ENCODE results near the gene NFIA.

The NFIA gene

DNA sequence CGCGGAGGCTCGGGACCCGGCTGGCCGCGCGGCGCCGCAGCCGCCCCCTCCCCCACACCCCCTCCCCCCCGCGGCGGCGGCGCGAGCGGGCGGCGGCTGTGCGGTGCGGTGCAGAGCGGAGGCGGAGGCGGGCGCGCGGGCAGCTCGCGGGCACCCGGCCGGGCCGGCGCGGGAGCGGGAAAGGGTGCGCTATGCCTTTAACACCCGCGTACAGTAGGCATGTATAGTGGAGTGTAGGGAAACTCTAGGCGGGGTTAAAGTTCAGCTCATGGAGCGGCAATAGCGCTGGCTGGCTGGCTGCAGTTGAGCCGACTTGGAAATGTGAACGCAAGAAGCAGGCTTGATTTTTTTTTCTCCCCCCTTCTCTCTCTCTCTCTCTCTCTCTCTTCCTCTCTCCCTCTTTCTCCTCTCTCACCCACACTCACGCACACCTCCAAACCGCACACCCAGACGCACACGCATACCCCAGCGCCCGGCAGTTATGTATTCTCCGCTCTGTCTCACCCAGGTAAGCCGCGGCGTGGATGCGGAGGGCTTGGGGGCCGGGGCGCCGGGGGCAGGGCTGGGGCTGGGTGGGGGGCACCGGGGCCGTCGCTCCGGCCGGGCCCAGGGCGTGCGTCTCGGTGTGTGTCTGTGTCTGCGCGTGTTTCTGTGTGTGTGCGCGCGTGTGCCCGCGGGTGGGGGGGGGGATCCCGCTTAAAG, at the start of gene NFIA:
NFIA (plus strand) TSS at position 251 of the 702 bp plus-strand sequence.
- peak; percentile 7 to 43 for DNase-seq

DNA sequence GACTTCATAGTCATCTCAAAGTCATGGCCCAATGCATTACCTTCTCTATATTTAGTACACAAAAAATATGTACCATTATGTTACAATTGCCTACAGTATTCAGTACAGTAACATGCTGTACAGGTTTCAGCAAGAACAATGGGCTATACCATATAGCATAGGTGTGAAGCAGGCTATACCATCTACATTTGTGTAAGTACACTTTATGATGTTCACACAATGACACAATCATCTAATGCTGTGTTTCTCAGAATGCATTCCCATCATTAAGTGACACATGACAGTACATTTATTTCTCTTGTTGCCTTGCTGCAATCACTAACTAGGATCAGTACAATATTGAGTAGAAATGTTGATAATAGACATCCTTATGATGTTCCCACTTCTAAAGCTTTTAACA, 46.5 kb upstream of the NFIA start:
- no peak for DNase-seq

DNA sequence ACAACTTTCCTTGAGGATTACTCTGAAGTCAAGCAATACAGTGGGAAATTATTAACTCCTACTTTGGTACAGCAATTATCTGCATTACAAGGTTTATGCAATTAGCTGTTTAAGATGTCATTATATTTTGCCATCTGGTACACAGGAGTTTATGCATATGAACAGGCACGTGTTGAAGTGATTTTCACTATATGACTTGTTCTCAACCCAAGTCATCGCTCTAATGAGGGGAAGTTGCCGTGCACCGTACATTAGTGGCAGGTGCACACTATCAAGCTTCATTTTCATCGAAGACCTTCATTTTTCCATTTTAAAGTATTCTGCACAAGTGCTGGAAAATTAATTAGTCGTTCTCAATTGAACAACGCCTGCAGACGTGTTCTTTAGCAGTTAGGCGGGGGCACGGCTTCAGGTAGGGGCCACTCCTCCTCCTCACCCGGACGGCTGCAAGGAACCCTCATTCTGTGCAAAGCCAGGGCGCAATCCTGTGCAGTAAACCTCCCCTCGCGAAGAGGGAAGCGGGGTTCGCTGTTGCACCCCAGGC, 39.8 kb upstream of the NFIA start:
- no peak for DNase-seq

DNA sequence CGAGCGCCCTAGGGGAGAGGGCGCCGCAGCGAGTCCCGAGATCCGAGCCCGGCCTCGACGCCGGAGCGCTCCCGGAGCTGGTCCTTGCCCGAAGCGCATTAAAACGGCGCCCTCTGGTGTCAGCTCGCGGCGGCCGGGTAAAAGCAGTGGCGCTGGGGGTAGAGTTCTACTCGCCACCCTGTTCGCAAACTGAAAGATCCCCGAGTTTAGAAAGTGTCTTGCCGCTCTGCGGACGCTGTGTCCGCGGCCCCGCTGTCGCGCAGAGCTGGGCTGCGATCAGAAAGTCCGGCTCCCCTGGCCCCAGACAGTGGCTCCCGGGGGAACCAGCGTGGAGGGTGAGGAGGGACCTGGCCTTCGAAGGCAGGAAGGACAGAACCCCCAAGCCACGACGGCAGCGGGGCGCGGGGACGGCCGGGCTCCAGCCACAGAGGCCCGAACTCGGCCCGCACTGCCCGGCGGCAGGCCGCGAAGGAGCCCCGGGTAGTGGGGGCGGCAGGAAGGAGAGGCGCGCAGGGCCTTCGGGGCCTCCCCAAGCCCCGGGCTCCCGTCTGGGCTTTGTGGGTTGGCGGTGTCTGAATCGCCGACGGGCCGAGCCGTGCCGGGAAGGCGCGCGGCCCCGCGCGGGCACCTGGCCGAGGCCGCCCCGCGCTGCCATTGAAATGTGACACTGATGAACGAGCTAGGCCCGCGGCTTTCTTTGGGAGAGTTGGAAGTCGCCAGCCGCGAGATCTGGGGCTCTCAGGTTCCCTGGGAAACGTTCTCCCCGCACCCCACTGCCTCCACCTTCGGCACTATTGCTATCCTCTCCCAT, 39.1 kb upstream of the NFIA start:
- DNase-seq, result peak; percentile 78 to 85

DNA sequence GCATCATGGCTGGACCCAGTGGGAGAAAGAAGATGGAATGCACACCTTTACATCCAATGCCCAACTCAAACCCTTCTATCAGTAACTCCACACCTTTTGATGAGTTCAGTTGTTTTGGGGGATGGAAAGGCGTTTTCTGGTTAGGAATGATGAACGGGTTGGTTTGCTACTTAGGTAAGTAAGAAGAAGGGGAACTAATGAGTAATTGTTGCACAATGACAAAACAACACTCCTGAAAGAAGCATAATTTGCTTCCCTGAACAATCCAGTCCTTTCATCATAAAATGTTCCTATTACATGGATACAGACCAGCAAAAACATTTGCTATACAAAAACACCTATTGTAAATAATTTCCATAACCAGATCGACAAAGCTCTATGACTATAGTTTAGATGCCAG, 35.9 kb upstream of the NFIA start:
- DNase-seq, result no peak

DNA sequence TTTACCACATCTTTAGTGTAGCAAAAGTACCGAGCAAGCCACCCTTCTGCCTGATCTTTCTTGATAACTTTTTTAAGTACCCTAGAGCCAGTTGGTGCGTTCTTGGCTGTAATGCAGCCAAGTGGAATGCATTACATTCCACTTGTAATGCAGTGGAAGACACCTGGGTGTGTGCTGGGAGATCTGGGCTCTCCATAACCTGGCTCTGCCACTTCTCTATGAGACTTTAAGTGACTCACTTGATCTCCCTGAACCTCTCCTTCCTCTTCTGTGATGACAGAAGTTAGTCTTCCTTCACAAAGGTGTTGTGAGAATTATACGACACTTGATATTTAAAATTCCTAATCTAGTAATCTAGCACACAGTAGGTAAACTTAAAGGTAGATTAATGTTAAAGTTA, 35.3 kb upstream of the NFIA start:
- no peak for DNase-seq

DNA sequence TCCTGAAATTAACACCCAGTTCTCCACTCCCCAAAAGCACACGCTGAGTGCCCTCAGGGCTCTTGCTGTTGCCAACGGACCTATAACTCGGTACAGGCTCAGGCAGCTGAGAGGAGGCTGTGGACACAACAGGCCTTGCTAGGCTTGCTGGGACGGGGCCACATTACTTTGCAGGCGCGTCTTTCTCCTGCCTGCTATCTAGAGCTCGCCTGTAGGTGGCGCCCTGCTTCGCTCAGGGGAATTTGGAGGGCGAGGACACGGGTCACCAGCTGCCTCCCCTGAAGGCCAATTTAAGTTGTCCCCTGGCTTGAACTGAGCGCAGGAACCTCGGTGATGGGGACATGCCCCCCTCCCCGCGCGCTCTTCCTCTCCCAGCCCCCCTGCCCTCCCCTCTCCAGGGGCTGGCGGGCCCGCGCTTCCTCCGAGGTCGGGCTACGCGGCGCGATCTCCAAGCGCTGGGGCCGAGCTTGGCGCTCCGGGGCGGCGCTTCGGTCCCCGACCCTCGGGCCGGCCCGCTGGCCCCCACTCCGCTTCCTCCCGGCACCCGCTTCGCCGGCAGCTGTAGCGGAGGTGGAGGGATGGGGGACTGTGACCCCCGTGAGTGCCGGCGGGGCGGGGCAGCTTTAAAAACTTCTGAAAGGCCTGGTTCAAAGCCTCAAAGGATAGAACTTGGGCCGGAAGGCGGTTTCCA, 32.4 kb upstream of the NFIA start:
- peak; percentile 85 to 90 for DNase-seq

DNA sequence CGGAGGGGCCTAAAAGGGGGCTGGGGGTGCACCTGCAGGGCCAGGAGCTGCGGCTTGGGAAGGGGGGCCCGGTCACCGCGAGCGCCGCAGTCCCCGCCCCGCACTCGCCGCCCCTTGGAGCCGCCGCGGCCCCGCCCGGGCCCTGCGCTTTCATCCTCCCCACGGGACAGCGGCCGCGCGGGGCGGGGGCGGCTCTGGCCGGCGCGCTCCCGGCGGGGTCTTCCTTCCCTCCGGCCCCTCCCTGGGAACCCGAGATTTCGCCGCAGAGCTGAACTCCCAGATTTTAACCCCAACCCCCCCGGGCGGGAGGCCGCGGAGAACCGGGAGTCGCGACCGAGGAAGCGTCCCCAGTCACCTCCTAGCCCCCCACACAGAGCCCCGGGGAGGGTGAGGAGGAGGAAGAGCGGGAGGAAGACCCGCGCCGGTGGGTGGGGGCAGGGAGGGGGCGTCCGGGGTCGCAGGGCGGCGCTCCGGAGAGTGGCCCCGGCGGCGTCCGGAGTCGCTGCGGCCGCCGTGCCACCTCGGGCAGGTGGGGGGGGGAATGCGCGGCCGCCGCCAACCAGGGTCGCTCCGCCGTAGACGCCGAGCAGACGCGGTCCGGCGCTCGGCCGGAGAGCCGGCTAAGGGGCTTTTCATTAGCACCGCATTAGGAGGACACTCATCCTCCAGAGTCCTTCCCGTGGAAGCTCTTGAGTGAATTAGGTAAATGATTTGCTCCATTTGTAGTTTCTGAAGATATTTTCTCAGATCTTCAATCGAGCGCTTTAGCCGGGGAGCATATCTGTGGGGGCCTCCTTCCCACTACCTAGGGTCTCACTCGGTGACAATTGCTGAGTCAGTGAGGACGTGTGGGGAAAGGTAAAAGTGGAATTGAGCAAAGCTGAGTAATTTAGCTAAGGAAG, 31.6 kb upstream of the NFIA start:
- no peak for DNase-seq

DNA sequence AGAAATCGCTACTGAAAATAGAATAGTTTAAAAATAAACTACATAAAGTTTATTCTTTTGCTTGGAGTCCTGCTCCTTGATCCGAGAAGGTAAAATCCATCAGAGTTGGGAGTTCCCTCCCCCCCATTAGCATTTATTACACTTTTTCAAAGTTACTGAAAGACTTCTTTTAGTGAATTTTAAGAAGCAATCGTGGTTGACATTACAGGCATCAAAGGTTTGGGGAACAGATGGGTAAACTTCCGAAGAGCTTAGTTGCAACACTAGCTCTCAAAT, 31.0 kb upstream of the NFIA start:
- no peak for DNase-seq

DNA sequence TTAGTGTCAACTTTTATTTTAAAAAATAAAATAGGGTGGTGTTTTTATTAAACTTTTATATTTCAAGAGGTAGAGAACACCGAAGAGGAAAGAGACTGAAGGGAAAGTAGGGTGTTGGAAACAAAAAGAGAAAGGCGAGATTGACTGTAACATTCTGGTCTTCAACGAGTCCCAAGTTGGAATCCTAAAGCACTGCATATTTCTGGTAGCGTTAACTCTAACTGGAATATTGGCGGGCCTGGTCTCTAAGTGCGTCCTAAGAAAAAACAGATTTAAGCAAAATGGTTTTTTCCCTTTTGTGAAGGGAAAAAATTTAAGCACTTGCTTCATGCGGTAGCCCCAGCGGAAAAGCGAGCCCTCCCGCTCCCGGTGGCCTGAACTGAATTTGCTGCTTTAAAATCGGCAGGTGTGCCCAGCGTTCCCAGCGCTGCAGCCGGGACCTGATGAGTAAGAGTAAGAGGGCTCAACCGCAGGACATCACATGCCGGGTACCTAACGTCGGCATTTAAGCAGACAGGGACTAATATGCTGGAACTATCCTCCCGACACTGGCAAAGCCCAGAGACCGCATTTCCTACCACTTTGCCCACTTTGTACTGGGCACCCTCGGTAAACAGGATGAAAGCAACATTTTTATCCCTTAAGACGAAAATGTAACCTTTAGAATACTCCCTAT, 30.5 kb upstream of the NFIA start:
- DNase-seq, result no peak

DNA sequence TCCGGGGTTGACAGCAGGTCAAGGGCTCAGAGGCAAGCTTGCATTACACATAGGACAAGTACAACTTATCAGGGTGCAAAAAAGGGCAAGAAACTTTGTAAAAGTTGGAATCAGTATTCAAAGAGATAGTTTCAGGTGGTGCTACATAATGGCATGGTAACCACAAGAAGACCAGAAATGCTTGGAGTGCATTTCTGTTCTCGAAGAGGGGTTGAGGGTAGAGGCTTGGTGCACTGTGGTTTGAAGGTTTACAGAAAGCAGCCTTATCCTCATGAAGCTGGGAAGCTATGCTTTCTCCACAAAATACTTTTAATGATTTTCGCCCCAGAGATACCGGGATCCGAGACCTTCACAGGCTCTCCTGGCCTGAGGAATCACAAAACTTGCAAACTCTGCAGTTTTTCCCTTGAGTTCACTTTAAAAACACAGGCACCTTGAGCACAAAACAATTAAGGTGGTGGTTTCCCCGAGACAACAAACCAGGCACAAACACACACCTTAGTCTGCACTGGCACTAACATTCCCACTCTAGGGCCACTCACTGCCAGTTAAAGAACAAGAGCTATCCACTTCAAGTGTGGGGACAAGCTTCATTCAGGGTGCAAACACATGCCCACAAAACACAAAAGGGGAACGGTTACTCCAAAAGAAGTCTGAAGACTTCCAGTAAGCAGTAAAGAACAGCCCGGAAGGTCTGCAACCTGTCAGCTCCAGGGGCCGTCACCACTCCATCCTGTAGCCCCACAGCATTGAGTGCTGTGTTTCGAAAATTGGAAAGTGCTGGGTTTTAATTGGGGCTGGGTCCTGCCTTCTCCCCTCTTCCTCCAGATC, 29.8 kb upstream of the NFIA start:
- no peak for DNase-seq

DNA sequence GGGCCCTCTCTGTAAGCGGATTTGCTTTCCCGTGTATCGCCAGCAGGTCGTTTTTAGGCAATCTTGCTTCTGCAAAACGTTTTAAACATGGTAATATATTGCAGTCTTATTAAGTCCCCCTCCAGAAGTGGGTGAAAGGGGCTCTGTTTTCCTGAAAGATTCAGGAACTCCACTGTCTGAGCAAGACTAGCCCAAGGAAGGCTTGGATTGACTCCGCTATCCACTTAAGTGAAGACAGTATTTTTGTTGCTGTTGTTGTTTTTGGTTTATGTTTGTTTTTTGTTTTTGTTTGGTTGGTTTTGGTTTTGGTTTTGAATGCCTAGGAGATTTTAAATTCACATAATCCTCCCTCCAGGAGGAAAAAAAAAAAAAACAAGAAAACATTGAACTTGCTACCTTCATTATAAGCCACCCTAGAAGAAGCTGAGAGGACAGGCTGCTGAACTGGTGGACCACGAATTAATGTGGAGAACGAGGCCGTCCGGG, 29.1 kb upstream of the NFIA start:
- DNase-seq, result no peak

DNA sequence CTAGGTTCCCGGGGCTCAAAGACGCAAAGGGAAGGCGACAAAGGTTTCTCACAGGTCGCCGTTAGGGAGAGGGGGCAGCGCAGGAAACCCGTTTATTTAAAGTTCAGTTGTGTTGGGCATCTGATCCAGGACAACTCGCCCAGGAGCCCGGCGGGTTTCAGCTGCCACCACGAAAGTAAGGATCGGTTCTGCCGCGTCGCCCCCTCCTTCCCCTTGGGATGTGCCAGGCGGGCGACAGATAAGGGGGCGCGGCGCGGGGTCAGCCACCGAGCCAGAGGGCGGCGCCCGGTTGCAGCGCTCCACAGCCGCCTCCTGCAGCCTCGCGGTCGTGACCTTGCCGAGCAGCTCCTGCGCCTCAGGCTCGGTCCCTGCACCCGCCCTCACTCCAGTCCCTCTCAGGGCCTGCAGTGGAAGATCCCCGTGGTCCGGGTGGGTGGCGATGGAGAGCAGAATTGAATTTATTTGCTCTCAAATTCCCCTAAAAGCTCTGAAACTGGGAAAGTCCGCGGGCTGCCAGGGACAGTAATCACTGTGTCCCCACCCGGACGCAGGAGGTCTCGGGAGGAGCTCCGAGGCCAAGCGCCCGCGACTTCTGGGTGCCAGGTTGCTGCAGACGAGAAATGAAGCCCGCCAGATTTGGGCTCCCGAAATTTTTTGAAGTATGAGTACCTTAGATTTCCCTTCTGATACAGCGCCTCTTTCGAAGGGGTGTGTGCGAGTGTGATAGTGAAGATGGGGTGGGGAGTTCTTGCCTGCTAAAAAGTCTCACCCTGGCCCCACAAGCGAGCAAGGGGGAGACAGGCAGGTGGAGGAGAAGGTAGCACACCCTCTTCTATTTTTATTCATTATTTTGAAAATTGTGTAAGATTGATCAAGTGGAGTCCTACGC, 28.4 kb upstream of the NFIA start:
- no peak for DNase-seq

DNA sequence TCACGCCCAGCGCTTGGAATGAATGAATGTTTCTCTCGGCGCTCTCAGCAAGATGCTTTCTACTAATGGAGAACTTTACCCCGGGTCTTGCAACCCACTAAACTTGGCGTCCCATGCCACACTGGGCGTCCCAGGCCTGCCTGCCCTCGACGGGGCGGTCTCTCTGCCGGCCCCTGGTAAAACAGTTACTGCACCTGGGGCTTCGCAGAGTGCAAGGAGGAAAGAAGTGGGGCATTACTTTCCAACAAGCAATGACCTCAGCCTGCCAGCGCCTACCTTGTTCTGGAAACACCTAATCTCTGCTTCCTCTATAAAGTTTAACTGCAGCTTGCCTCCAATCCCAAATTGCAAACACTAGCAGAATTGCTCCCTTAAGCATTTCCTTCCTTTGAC, 27.8 kb upstream of the NFIA start:
- no peak for DNase-seq

DNA sequence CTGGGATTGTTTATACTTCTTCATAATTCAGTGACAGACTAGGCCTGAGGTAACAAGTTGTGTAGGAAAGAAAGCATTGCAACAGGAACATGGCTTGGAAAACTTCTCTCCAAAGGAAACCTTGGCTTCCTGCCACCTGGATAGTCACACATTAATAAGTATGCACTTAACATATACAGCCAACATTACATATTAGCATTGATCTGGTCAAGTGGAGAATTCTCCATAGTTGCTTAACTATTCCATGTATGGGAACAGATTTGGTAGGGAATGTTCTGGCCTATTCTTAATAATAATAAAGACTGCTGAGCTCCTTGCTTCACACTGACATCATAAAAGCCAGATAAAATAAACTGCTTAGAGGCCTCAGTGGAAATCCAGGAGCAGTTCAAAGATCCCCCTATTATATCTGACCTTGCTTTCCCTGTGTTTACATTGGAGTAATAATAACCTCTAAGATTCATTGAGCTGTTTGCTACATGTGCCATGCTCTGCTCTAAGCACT, 27.2 kb upstream of the NFIA start:
- no peak for DNase-seq

DNA sequence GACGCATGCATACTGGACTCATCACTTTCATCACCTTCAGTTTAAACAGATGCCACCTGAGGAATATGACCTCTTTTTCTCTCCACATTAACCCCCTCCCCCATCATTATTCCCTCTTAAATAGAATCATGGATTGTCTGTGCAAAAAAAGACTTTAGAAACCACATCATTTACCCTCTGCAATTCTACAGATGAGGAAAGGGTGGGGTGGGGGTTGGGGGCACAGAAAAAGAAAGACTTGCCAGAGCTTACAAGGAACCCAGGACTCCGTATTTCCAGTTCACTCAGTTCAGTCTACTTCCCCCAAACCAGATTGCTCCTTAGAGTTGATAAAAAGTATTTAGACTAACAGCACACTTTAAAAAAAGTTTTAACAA, 26.2 kb upstream of the NFIA start:
- no peak for DNase-seq

DNA sequence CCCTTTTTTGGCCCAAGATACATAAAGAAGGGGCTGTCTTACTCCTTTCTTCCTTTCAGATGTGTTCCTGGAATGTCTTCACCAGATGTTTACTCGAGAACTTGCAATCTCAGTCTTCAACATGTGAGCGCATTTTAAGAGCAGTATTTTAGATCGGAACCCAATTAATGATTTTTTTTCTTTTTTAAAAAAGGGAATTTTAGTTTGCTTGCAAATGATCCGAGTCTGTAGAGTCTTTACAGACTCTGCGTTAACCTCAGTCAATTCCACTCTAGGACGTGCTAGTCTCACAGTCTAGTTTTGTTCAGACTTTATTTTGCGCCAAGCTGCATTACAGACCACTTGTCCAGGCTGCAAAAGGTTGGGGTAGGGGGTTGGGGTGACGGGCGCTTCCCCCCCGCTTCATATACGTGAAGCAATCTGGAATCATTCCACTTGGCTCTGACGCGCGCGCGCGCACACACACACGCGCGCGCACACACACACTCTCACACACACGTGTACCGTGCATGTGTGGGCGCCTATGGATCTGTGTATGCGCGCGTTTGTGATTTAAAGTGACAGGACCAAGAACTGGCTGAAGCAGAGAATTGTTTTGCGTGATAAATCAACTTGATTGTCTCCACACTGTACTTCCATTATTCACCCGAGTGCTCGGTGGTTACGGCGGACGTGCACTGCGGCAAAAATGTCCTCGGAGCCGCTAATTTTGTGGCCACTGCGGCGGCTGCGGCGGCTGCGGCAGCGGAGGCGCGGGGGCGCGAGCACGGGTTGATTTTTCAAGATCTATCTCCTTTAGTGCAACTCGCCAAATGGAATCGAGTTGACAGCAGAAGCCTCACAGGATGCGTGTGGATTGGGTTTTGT, 25.6 kb upstream of the NFIA start:
- peak; percentile 24 to 50 for DNase-seq

DNA sequence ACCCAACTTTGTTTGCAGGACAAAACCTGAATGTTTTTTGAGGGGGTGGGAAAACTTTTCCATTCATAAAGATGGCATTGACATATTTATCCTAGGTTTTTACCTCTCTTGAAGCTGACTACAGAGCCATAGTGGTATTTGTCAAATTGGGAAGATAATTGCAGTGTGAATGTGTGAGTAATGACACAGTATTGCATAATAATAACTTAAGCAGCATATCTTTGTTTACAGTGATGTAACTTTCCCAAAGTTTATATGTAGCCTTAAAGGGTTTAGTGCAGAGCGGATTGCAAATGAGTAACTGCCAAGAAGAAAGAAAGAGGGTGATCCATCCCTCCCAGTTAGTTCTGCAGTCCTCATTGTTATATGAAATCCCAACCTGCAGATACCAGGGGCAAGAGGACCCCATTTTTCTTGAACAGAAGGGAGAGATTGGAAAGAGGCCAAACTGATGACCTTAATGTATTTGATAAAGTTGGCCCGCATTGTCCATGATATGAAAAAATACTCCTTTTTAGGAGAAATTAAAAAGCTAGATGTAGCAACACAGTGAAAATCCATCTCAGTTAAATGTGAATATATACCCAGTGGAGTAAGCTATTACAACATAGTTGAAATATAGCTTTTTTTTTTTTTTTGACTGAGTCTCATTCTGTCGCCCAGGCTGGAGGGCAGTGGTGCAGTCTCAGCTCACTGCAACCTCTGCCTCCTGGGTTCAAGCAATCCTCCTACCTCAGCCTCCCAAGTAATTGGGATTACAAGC, 23.7 kb upstream of the NFIA start:
- no peak for DNase-seq
